ENCODE measurements around the gene CAST.
A peak's percentile ranks its signal among the peaks of the same experiment; 100 is the strongest.

The CAST gene

GRCh38 chr5:96752341-96753016 is 90.3 kb downstream of the CAST start:
- TF ChIP-seq, protein P1, sequence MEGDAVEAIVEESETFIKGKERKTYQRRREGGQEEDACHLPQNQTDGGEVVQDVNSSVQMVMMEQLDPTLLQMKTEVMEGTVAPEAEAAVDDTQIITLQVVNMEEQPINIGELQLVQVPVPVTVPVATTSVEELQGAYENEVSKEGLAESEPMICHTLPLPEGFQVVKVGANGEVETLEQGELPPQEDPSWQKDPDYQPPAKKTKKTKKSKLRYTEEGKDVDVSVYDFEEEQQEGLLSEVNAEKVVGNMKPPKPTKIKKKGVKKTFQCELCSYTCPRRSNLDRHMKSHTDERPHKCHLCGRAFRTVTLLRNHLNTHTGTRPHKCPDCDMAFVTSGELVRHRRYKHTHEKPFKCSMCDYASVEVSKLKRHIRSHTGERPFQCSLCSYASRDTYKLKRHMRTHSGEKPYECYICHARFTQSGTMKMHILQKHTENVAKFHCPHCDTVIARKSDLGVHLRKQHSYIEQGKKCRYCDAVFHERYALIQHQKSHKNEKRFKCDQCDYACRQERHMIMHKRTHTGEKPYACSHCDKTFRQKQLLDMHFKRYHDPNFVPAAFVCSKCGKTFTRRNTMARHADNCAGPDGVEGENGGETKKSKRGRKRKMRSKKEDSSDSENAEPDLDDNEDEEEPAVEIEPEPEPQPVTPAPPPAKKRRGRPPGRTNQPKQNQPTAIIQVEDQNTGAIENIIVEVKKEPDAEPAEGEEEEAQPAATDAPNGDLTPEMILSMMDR (conservative IDR thresholded peaks at IDR 0.05; ENCODE audit: low read depth), result peak; percentile 81
- peak; percentile 66 for DNase-seq (ENCODE audit: low spot score)
- CTCF ChIA-PET, result interaction anchor here (0.6 to 1.6 kb wide), 16 partner anchors 10 to 757 kb away, joined by 3 to 8 read pairs (median 3); no protein-coding TSS in a partner anchor
- POLR2A ChIA-PET (ENCODE audit: low non-redundant PET), result interaction anchor here (0.6 kb wide), 2 partner anchors 24 to 361 kb away, joined by 3 read pairs; no protein-coding TSS in a partner anchor
- H3K27ac ChIP-seq, result no peak overlapping the region

DNA sequence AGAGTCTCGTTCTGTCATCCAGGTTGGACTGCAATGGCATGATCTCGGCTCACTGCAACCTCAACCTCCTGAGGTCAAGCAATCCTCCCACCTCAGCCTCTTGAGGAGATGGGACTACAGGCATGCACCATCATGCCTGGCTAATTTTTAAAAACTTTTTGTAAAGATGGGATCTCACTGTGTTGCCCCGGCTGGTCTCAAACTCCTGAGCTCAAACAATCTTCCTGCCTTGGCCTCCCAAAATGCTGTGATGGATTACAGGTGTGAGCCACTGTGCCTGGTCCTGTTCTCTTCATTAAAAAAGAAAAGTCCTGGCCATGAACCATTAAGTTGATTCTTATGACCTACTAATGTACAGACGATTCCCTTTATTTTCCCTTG is 90.8 kb downstream of the CAST start:
- ChIA-PET POLR2A (ENCODE audit: low non-redundant PET) (interaction anchor here (0.6 kb wide), 2 partner anchors 23 to 361 kb away, joined by 3 read pairs; no protein-coding TSS in a partner anchor), CTCF (interaction anchor here (0.6 to 1.6 kb wide), 9 partner anchors 10 to 213 kb away, joined by 3 to 8 read pairs (median 3); no protein-coding TSS in a partner anchor)
- no peak overlapping the region for H3K27ac ChIP-seq
- TF ChIP-seq, protein P1 (conservative IDR thresholded peaks at IDR 0.05; ENCODE audit: low read depth), result no peak
- DNase-seq (ENCODE audit: low spot score), result no peak

DNA sequence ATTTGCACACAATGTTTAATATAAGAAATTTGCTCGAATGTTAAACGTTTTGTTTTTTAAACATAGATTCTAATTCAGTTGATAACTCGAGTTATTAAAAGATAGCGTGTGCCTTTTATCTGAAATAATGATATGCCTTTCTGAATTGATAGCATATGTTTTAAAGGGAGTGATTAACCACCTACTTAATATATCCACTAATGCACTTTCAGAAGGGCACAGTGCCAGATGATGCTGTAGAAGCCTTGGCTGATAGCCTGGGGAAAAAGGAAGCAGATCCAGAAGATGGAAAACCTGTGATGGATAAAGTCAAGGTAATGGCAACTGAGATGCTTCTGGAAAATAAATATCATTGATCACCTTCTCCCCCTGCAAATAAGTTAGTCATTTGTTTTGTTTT is 91.7 kb downstream of the CAST start:
- H3K27ac ChIP-seq, result no peak overlapping the region
- CTCF ChIA-PET, result no interaction called here
- POLR2A ChIA-PET (ENCODE audit: low non-redundant PET), result no interaction called here
- no peak for DNase-seq (ENCODE audit: low spot score)
- TF ChIP-seq, protein P1 (conservative IDR thresholded peaks at IDR 0.05; ENCODE audit: low read depth), result no peak

- no peak for DNase-seq (ENCODE audit: low spot score)
- H3K27ac ChIP-seq, result no peak overlapping the region
- POLR2A ChIA-PET (ENCODE audit: low non-redundant PET), result no interaction called here
- CTCF ChIA-PET, result interaction anchor here (0.7 kb wide), 2 partner anchors 128 to 1216 kb away, joined by 3 read pairs; no protein-coding TSS in a partner anchor
- TF ChIP-seq, protein P1 (conservative IDR thresholded peaks at IDR 0.05; ENCODE audit: low read depth), result no peak
Observed at GRCh38 chr5:96755851-96756250, 93.7 kb downstream of the CAST start.

DNA sequence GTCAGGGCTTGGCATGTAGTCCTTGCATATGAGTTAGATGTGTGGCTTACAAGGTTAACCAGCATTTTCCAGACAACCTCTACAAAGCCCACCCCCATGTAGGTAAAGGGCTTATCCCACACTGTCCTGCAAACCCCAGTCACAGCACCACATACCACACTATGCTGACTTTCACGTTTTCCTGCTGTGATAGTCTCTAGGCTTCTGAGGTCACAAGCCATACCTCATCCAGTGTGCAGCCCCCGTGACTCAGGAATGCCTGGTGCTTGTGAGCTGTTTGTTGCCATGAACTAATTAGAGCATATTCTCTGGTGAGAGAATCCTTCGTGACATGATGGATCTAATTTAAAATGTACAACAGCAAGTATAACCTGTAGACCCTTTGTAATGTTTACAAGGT is 94.8 kb downstream of the CAST start:
- CTCF ChIA-PET, result no interaction called here
- no peak for DNase-seq (ENCODE audit: low spot score)
- POLR2A ChIA-PET (ENCODE audit: low non-redundant PET), result no interaction called here
- TF ChIP-seq, protein P1 (conservative IDR thresholded peaks at IDR 0.05; ENCODE audit: low read depth), result no peak
- no peak overlapping the region for H3K27ac ChIP-seq

DNA sequence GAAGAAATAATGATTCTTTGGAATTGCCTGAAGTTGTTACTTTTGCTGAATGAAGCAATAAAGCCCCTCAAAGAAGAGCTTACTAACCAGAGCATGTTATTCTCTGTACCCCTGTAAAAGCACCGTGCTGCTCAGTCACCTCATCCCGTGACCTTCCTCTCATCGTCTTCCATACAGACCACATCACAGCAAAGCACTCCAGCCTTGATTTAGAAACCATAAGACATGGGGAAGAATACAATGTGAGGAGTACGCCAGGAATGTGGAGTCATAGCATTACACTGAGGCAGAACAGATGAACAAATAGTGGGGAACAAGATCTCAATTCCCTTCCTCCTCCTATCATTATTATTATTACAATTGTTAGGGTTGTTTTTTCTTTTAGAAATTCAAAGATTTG is 96.4 kb downstream of the CAST start:
- TF ChIP-seq, protein P1 (conservative IDR thresholded peaks at IDR 0.05; ENCODE audit: low read depth), result no peak
- CTCF ChIA-PET, result no interaction called here
- POLR2A ChIA-PET (ENCODE audit: low non-redundant PET), result no interaction called here
- DNase-seq (ENCODE audit: low spot score), result no peak
- no peak overlapping the region for H3K27ac ChIP-seq

All from RWPE1 (cell line).